Left cardiac atrium (tissue), 4 donors: ENCODE data around the gene KBTBD6. TPM values are rescaled to one million over a fixed set of nuclear protein-coding genes. Genes with fewer than 3 reads are reported as not detected.
"Not testable (repeated sequence)": the region's sequence is repeated elsewhere in the genome, so short reads cannot be mapped to it uniquely, and the experiment has no call there.

Experiments
- ATAC-seq, 2 donors: fragments of 200-7000 bp; cut with Tn5 transposase; one replicate each; pipeline ENCODE4 v1.9.1; 2020; ENCODE audit warnings: mild to moderate bottlenecking in 2 of 2, moderate library complexity in 2 of 2
- DNase-seq: peaks from one replicate; pipeline ENCODE4 v3.0.0-alpha.2; 2020
- intact Hi-C, 2 donors: fragments of 100-400 bp; cut with DNase I; formaldehyde crosslinking; loops; one replicate each; pipeline versions ENCODE4 v1.14.1 to v1.15.1; 2022 to 2023
- total RNA-seq, 2 donors: library from RNA; stranded (reverse); fragmentation: NEBNext Ultra II Directional; extraction: Animal tissue kit (Norgen Biotek cat#: 25700); gene quantifications; one replicate each; pipeline ENCODE4 v1.2.1, GENCODE V29; 2021
- donor health status: DM: no; HTN: yes; CAD: no.
- donor health status: DM: no; HTN: yes; CAD: no; lungs with severe emphysema.
- donor health status: DM: yes; HTN: yes; CAD: no.
- donor health status: Dilated cardiomyopathy.

The KBTBD6 gene
- total RNA-seq, 2 donors from 2014 or later = 7.2 to 9.3 TPM

GRCh38 chr13:41137951-41138350, 5.3 kb upstream of the KBTBD6 start:
- no peak for DNase-seq
- intact Hi-C loops = loop anchor here in 1 of 2 donors (10.0 kb wide), 1 partner anchor 57 kb away; the partner anchor contains the start of gene KBTBD7
- no peak for ATAC-seq

GRCh38 chr13:41137241-41137640, 4.6 kb upstream of the KBTBD6 start:
- ATAC-seq (no peak), DNase-seq (no peak)
- intact Hi-C loops = loop anchor here in 1 of 2 donors (10.0 kb wide), 1 partner anchor 58 kb away; the partner anchor contains the start of gene KBTBD7

- DNase-seq (no peak), ATAC-seq (no peak)
- intact Hi-C loops = loop anchor here in 1 of 2 donors (10.0 kb wide), 1 partner anchor 58 kb away; the partner anchor contains the start of gene KBTBD7
These were observed 3.9 kb upstream of the KBTBD6 start for GRCh38 chr13:41136396-41137031.

- intact Hi-C loops = loop anchor here (2.0 to 10.0 kb wide), 2 partner anchors 61 kb away; partner anchors contain the start of gene KBTBD7 (in 2 of the 2)
- DNase-seq = no peak
- ATAC-seq = no peak
These were observed 1.3 kb upstream of the KBTBD6 start for GRCh38 chr13:41133951-41134350.

GRCh38 chr13:41131660-41132511, 716 bp downstream of the KBTBD6 start:
- peak; percentile 57 for DNase-seq
- intact Hi-C loops = loop anchor here (2.0 to 10.0 kb wide), 2 partner anchors 63 kb away; partner anchors contain the start of gene KBTBD7 (in 2 of the 2)
- peak; percentile 36 to 48 for ATAC-seq

- intact Hi-C loops = loop anchor here in 1 of 2 donors (10.0 kb wide), 1 partner anchor 64 kb away; the partner anchor contains the start of gene KBTBD7
- ATAC-seq, DNase-seq: not testable (repeated sequence)
These were observed 1.4 kb downstream of the KBTBD6 start for GRCh38 chr13:41131189-41131588.

GRCh38 chr13:41130356-41130755, 2.2 kb downstream of the KBTBD6 start:
- intact Hi-C loops = loop anchor here in 1 of 2 donors (10.0 kb wide), 1 partner anchor 64 kb away; the partner anchor contains the start of gene KBTBD7
- DNase-seq (no peak), ATAC-seq (no peak)

GRCh38 chr13:41127701-41128100, 4.9 kb downstream of the KBTBD6 start:
- DNase-seq = no peak
- intact Hi-C loops = loop anchor here in 1 of 2 donors (10.0 kb wide), 1 partner anchor 53 kb away; no protein-coding TSS in a partner anchor
- no peak for ATAC-seq

- no peak for DNase-seq
- intact Hi-C loops = loop anchor here in 1 of 2 donors (10.0 kb wide), 1 partner anchor 48 kb away; no protein-coding TSS in a partner anchor
- no peak for ATAC-seq
These were observed 9.8 kb downstream of the KBTBD6 start for GRCh38 chr13:41122838-41123237.

- DNase-seq (no peak), ATAC-seq (no peak)
- intact Hi-C loops = no loop called here
These were observed 14.7 kb downstream of the KBTBD6 start for GRCh38 chr13:41117869-41118268.

GRCh38 chr13:41111454-41111853, 21.1 kb downstream of the KBTBD6 start:
- intact Hi-C loops = no loop called here
- DNase-seq = no peak
- ATAC-seq = no peak

- ATAC-seq = no peak
- no peak for DNase-seq
- intact Hi-C loops = no loop called here
These were observed 25.0 kb downstream of the KBTBD6 start for GRCh38 chr13:41107584-41108014.

- no peak for DNase-seq
- ATAC-seq = no peak
- intact Hi-C loops = no loop called here
These were observed 25.5 kb downstream of the KBTBD6 start for GRCh38 chr13:41107104-41107571.

- no peak for DNase-seq
- intact Hi-C loops = no loop called here
- no peak for ATAC-seq
These were observed 32.6 kb downstream of the KBTBD6 start for GRCh38 chr13:41099986-41100385.

GRCh38 chr13:41098761-41099160, 33.8 kb downstream of the KBTBD6 start:
- DNase-seq (no peak), ATAC-seq (no peak)
- intact Hi-C loops = no loop called here

- DNase-seq, ATAC-seq, intact Hi-C loops: not testable (repeated sequence)
These were observed 36.9 kb downstream of the KBTBD6 start for GRCh38 chr13:41095681-41096080.

GRCh38 chr13:41085961-41086585, 46.5 kb downstream of the KBTBD6 start:
- intact Hi-C loops = no loop called here
- no peak for ATAC-seq

GRCh38 chr13:41079725-41080124, 52.9 kb downstream of the KBTBD6 start:
- no peak for ATAC-seq
- intact Hi-C loops = loop anchor here (5.0 to 10.0 kb wide), 2 partner anchors 45 to 143 kb away; no protein-coding TSS in a partner anchor
- DNase-seq = no peak

More at GRCh38 chr13:41085961-41086585, 46.5 kb downstream of the KBTBD6 start:
- DNase-seq = no peak
